NCI-H128 (cell line): ENCODE results near the gene DENND6B.
A peak's percentile ranks its signal among the peaks of the same experiment; 100 is the strongest.

Experiments used
- DNase-seq: peaks from one replicate; lab custom pipeline; 2025; ENCODE audit not compliant: unreplicated experiment; lab: John Stamatoyannopoulos, UW

Gene DENND6B

GRCh38 chr22:50316114-50317065 lies 10.4 kb downstream of the DENND6B start:
- no peak for DNase-seq

GRCh38 chr22:50315289-50316113 lies 11.3 kb downstream of the DENND6B start:
- DNase-seq: no peak

GRCh38 chr22:50314455-50315288 lies 12.1 kb downstream of the DENND6B start:
- no peak for DNase-seq

DNA sequence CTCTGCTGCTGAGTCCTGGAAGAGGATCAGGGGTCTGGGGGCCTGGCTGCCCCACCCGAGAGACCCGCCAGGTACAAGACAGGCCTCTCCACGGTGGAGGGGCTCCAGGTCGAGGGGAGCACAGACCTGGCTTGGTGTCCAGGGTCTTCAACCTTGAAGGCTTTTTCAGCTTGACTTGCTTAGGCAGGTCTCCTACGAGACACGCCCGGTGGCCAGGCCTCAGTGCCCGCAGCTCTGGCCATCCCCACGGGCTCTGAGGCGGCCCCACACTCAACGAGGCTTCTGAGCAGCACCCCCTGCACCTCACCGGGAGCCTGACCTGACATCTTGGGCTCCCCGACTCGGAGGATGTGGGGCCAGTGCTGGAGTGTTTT lies 12.7 kb downstream of the DENND6B start:
- DNase-seq: no peak

- no peak for DNase-seq
Observed at GRCh38 chr22:50313600-50313999, 13.2 kb downstream of the DENND6B start.

- no peak for DNase-seq
Observed at GRCh38 chr22:50313021-50313420, 13.8 kb downstream of the DENND6B start.

- no peak for DNase-seq
Observed at GRCh38 chr22:50312371-50312770, 14.4 kb downstream of the DENND6B start.

DNA sequence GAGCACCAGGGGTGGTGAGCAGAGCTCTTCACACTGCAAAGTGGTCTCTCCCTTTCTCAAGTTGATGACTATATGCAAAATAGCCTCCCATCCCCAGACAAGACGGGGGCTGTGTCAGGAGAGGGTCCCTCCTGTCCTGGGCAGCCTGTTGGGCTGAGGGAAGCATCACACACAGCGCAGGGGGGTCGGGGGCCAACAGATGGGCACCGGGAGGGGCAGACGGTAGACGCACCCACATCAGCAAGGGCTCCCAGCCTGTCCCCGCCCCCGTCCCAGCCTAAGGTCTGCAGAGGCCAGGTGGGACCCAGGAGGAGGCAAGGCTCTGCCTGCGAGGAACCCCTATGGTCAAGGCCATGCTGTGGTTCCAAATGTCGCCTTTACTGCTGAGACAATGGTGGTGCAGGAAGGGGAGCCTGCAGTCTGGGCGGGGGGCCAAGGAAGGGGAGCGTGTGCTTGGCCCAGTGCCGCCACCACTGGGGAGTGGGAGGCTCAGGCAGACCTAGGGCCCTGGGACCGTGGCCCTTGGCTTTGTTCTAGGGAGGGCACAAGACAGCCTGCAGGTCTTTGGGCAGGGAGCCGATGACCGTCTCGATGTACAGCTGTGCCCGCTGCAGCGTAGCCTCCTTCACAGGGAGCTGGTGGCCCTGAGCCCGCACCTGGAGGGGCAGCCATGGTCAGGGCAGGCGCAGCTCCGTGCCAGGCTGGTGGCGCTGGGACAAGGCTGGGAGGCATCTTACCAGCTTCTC lies 15.0 kb downstream of the DENND6B start:
- DNase-seq: no peak

DNA sequence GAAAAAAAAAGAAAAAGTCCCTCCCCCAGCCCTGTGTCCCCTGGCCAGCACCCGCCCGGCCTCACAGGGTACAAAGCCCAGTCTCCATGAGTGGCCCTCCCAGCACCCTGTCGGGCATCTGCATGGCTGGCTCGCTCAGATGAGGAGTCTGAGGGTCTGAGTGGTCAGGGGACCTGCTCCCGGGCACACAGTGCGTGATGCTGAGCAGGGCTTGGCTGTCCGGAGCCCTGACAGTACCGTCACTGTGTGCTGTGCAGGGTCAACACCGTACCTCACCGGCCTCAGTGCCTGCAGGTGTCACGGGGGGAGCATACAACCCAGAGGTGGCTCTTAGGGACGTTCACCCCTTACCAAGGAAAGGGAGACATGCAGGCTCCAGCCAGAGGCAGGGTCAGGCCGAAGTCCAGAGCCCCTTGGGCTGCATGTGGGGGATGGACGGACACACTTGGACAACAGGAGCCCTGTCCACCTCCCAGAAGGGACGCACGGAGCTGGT lies 15.8 kb downstream of the DENND6B start:
- no peak for DNase-seq

DNA sequence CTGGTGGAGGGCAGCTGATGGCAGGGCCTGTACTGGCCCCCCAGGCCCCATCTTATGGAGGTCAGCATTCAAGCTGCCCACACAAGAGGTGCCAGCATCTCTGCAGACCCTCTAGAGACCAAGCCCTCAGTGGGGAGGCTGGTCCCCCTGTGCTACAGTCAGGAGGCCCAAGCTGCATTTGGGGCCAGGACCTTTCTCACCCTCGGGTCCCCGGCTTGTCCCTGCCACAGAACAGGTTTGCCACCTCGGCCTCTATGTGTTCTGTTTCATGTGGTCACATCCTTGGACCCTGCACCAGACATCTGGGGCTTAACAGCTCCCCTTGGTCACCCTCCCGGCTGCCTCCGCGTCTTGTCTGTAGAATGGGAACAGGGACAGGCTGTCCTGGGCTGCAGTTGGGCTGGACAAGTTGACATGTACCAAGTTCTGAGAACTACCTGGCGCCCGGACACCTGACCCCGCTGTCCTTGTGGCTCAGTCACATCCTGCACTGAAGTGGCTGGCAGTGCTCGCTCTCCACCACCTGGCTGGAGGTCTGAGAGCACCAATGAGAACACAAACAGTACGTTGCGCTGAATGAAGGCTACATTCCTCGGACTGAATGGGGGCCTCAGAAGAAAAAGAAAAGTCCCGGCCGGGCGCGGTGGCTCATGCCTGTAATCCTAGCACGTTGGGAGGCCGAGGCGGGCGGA lies 16.6 kb downstream of the DENND6B start:
- DNase-seq: no peak

DNA sequence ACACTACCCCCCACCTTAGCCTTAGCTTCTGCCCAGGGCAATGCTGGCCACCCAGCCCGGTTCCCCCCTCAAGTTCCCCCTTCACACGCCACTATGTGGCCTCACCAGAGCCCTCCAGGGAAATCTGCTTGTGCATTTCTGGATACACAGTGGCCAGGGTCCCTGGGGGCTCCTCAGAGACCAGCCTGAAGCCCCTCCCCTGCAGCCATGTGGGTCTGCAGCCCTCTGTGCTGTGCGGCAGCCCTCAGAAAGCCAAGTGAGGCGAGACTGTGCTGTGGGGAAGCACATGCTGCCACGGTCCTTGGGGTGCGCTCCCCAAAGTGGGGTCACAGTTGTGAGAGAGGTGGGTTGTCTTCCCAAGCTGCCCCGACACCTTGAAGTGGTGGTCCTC lies 17.2 kb downstream of the DENND6B start:
- DNase-seq: no peak

DNA sequence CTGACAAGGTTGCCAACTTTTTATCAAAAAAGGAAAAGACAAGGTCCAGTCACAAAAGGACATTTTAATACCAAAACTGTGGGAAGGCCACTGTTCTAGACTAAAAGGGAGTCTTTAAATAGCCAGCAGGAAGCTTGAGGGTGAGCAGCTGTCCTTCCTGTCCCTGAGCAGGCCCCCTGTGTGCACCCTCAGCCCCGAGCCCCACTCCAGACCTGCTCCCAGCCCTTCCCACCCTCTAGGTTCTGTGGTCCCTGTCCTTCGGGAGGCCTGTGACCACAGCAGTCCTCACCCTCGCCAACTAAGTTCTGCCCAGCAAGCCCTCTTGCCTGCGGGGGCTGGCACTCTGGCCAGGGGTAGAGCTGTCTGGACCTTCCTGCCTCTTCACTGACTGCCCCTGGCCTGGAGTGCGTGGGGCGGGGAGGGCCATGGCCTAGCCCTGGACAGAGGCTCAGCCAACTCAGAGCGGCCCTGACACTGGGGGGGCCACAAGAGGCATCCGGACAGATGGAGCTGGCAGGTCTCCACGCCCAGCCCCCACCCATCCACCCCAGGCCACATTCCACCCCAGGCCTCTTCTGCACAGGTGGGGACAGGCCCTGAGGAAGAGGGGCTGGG lies 17.7 kb downstream of the DENND6B start:
- no peak for DNase-seq

GRCh38 chr22:50308597-50308935 lies 18.2 kb downstream of the DENND6B start:
- DNase-seq: no peak

GRCh38 chr22:50307890-50308596 lies 18.8 kb downstream of the DENND6B start:
- no peak for DNase-seq

GRCh38 chr22:50306753-50307749 lies 19.8 kb downstream of the DENND6B start, which contains the start of gene PLXNB2:
Gene PLXNB2, minus strand, starts transcription at chr22:50307646. Its CDS starts 17,062 bp downstream, at chr22:50290584.
- peak; percentile 65 for DNase-seq

DNA sequence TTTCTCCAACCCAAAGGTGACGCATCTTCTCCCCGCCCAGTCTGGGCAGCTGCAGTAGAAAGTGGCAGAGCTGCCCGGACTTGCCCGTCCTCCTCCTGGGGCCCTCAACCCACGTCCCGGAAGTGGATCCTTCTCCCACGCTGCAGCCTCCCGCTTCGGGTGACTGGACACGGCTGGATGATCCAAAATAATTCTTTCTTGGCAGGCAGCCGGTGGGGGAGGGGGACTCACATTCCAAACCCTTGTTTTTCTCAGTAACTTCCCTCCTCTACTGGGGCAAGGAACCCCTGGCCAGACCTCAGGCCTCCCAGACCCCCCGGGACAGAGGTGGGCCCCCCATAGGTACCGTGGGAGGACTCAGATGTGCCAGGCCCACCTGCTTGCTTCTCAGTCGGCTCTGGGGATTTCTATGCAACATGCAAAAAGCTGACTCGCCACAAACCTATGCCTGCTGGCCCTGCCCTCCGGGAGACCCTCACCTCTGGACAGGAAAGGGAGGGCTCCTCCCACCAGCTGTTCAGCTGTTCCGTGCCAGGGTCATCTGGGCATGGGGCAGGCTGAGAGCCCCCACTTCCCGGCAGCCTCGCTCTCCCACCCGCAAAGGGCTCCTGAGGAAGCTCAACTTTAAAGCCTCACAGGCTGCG lies 20.8 kb downstream of the DENND6B start:
- peak; percentile 59 for DNase-seq

- DNase-seq: no peak
Observed at GRCh38 chr22:50305393-50305922, 21.4 kb downstream of the DENND6B start.
